ACC112 (cell line): ENCODE measurements around the gene ZBTB7C.

Experiments used
- H2AFZ ChIP-seq: fragments of 200-600 bp; sonication (generic); one replicate; pipeline ENCODE4 v1.6.0; 2017; ENCODE audit warnings: antibody characterized with exemption, low read length; ENCODE audit not compliant: unreplicated experiment
- H3K27ac ChIP-seq: fragments of 200-600 bp; sonication (generic); 2 replicates; pipeline ENCODE4 v1.5.1; 2014; ENCODE audit warnings: low read depth, mild to moderate bottlenecking, antibody characterized with exemption, low read length, moderate library complexity
- H3K27me3 ChIP-seq: fragments of 200-600 bp; sonication (generic); 2 replicates; pipeline ENCODE4 v1.6.1; 2014; ENCODE audit warnings: mild to moderate bottlenecking, antibody characterized with exemption, low read length, moderate library complexity, mixed read lengths; ENCODE audit not compliant: insufficient read depth
- H3K36me3 ChIP-seq: fragments of 200-600 bp; sonication (generic); 2 replicates; pipeline ENCODE4 v1.6.1; 2016; ENCODE audit warnings: mild to moderate bottlenecking, antibody characterized with exemption, low read length, moderate library complexity, mixed read lengths; ENCODE audit not compliant: insufficient read depth
- H3K4me1 ChIP-seq: fragments of 200-600 bp; sonication (generic); one replicate; pipeline ENCODE4 v1.6.1; 2016; ENCODE audit warnings: low read length, mixed read lengths; ENCODE audit not compliant: insufficient read depth, unreplicated experiment, control insufficient read depth
- H3K4me3 ChIP-seq: fragments of 200-600 bp; sonication (generic); 2 replicates; pipeline ENCODE4 v1.5.1; 2014; ENCODE audit warnings: mild to moderate bottlenecking, low read depth, low read length
- H3K79me2 ChIP-seq: fragments of 200-600 bp; sonication (generic); one replicate; pipeline ENCODE4 v1.6.0; 2016; ENCODE audit warnings: low read length; ENCODE audit not compliant: control insufficient read depth, unreplicated experiment, insufficient read depth

ZBTB7C gene

DNA sequence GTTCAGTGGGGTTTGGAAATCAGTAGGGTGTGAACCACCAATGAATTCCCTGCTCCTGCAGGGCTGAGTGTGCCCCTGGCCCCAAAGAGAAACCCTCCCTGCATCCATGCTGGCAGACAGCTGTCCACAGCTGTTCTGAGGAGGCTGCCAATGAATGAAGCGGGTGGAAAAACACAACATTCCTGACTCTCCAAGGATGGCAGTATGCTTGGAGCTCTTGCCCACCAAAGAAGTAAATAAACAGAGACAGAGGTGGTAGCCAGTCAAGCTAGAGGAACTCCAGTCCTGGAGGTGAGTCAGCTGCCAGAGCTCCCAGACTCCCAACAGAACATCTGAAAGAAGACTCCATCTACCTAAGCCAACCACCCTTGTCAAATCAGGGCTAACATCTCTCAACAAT lies 6.2 kb downstream of the ZBTB7C start:
- Histone ChIP-seq H2AFZ (no peak overlapping the region), H3K4me1 (peaks cover 16% of the 10 kb centered on the region), H3K36me3 (no peaks in the 10 kb centered on the region), H3K4me3 (no peak overlapping the region), H3K27ac (no peak overlapping the region), H3K79me2 (no peaks in the 10 kb centered on the region), H3K27me3 (peaks cover 37% of the 10 kb centered on the region)

DNA sequence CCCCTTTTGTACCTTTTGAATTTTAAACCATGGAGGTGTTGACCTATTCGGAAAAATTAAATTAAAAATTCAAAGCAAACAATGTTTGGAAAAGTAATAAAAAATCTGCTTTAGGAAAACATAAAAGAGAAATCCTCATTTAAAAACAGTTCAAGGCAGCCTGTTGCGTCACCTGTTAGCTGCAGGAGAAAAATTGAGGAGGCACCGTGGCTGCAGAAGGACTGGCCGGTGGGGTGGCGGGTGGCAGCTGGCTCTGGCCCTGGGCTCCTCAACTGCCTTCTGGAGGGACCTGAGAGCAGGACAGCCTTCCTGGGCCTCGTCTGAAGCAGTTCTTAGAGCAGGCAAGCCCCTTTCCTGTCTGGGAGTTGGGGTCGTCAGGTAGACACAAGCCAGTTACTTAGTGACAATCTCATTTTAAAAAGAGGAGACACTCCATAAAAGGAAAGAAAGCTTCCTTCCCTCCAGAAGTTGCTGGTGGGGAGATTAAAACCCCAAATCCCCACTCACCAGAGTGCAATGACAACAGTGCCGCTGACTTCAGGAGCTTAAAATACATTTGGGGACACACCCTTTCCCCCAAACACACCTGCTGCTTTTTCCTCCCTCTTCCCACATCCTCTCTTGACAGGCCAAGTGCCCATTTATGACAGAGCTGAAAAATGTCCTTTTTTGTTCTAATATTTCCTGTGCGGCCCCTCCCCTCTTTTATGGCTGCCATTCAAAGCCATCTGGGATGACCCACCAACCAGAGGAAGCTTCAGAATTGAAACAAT lies 9.7 kb downstream of the ZBTB7C start:
- Histone ChIP-seq H3K27me3 (peaks cover 55% of the 10 kb centered on the region), H3K27ac (no peak overlapping the region), H3K4me1 (peaks cover under 1% of the 10 kb centered on the region), H3K4me3 (no peak overlapping the region), H3K36me3 (no peaks in the 10 kb centered on the region), H2AFZ (no peak overlapping the region), H3K79me2 (no peaks in the 10 kb centered on the region)

DNA sequence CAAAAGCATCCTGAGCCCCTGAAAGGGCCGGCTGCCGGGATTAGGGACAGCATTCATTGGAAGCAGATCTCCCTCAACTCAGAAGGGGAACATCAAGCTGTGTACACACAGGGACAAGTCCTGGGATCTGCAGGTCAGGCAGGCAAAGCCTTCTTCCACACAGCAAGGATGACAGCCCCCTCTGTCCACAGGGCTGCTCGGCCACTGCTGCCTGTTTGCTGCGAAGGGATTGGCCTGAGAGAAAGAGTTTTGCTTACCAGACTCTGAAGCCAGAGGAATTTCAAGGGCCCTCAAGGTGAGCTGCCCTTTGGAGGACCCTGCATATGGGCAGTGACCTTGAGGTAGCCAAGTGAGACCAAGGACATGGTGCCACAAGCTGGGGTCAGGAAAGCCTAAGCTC lies 11.1 kb downstream of the ZBTB7C start:
- Histone ChIP-seq H3K4me3 (no peak overlapping the region), H3K27me3 (peaks cover 68% of the 10 kb centered on the region), H3K79me2 (no peaks in the 10 kb centered on the region), H3K36me3 (no peaks in the 10 kb centered on the region), H3K27ac (no peak overlapping the region), H3K4me1 (no peaks in the 10 kb centered on the region), H2AFZ (no peak overlapping the region)

DNA sequence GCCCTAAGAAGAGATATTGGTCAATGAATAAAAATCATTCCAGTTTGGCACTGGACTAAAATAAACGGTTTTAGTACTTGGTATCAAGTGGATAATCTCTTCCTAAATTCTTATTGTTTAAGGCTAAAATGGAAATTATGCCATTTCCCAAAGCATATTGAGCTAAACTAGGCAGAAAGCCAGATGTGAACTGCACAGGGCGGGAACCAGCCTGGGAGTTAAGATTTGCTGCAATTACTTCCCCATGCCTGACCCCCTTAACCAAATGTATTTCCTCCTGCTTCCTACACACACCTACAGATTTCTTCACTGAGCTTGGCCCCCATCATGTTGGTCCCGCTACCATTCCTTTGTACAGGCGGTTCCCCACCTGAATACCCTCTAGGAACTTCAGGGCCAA lies 12.2 kb downstream of the ZBTB7C start:
- no peaks in the 10 kb centered on the region for H3K4me1 ChIP-seq
- H3K27me3 ChIP-seq = peaks cover 77% of the 10 kb centered on the region
- H3K4me3 ChIP-seq = no peak overlapping the region
- H3K79me2 ChIP-seq = no peaks in the 10 kb centered on the region
- H3K36me3 ChIP-seq = no peaks in the 10 kb centered on the region
- H3K27ac ChIP-seq = no peak overlapping the region
- no peak overlapping the region for H2AFZ ChIP-seq

DNA sequence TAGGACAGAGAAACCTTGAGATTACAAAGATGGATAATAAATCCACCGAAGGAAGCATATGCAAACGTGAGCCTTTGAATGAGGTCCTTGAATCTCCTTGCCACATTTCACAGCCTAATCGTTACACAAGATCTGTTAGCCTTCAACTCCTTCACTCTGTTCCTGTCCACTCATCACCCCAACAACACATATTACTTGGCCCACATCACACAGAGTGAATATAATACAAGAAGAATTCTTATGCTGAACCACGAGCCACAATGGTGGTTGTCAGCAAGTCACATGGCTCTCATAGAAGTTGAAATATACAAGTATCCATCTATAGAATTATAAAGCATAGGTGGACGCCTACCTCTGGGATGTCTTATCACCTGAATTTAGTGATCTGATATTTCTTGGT lies 12.6 kb downstream of the ZBTB7C start:
- no peak overlapping the region for H2AFZ ChIP-seq
- no peak overlapping the region for H3K4me3 ChIP-seq
- H3K27me3 ChIP-seq = peaks cover 81% of the 10 kb centered on the region
- H3K27ac ChIP-seq = no peak overlapping the region
- no peaks in the 10 kb centered on the region for H3K4me1 ChIP-seq
- no peaks in the 10 kb centered on the region for H3K79me2 ChIP-seq
- no peaks in the 10 kb centered on the region for H3K36me3 ChIP-seq

DNA sequence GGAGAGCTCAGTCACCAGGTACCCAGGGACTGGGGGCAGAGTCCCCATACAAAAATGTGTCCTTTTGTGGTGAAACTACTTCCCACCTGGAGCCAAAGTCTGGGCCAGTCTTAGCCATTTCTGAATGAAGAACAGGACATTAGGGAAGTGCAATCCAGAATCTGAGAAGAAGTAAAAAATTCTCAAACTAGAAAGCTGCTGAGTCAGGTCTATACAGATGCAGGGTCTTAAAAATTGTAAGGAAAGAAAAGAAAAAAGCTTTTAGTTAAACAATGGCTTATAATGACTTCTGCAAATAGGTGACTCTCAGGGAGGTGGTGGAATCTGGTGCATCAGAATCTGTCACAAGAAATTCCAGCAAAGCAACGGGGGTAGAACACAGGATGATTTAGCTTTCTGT lies 13.5 kb downstream of the ZBTB7C start:
- H3K79me2 ChIP-seq = no peaks in the 10 kb centered on the region
- no peak overlapping the region for H2AFZ ChIP-seq
- H3K27me3 ChIP-seq = peaks cover 89% of the 10 kb centered on the region
- no peak overlapping the region for H3K4me3 ChIP-seq
- H3K4me1 ChIP-seq = no peaks in the 10 kb centered on the region
- H3K27ac ChIP-seq = no peak overlapping the region
- no peaks in the 10 kb centered on the region for H3K36me3 ChIP-seq

DNA sequence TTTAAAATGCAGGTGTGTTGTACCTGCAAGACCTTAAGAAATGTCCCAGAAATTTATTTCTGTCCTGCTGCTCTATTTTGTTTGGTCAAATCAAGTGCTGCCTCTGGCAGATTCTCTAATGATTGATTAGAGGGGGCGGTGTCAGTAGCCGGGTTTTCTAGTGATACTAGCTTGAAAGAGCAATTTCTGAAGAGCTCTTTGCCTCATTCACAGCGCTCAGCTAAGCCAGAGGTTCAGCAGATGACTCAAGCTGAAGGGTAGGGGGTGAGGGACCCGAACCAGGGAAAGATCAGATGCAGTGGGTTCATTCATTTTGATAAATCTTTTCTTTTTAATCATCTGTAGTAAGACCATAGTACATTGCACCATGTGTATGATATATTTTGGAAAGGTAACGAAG lies 15.0 kb downstream of the ZBTB7C start:
- Histone ChIP-seq H3K27me3 (peaks cover 79% of the 10 kb centered on the region), H3K4me1 (no peaks in the 10 kb centered on the region), H3K79me2 (no peaks in the 10 kb centered on the region), H3K27ac (no peak overlapping the region), H2AFZ (no peak overlapping the region), H3K4me3 (no peak overlapping the region), H3K36me3 (no peaks in the 10 kb centered on the region)

DNA sequence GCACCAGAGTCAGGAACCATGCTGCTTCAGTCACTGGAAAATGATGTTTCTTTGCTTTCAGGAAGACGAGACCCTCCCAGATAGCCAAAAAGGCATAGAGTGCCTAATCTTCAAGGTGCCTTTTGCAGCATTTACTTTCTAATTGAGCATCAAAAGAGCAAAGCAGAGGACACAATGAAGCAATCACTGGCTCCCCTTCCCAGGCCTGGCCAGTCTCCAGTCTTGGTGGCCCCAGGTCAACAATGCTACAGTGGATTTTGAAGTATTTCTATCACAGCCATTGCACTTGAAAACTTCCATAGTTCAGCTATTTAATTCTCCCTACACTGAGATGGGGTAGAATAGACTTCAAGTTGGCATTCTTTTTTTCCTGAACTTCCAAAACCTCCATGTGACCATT lies 15.4 kb downstream of the ZBTB7C start:
- Histone ChIP-seq H3K4me1 (no peaks in the 10 kb centered on the region), H2AFZ (no peak overlapping the region), H3K36me3 (no peaks in the 10 kb centered on the region), H3K27me3 (peaks cover 75% of the 10 kb centered on the region), H3K27ac (no peak overlapping the region), H3K4me3 (no peak overlapping the region), H3K79me2 (no peaks in the 10 kb centered on the region)

DNA sequence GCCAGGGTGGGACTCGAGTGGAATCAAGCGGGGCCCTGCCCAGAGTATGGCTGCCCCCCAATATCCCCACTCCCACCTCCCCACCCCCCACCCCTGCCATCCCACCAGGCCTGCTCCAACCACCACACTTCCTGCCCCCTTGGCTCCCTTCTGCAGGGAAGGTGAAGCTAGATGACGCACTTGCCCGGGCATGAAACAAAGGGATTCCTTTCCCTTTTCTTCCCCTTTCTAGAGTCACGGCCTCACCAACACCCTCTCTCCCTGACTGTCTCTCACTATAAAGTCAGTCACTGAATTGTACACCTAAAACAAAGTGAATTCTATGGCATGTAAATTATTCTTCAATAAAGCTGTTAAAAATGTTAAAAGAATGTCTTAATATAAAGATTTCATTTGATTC lies 16.0 kb downstream of the ZBTB7C start:
- Histone ChIP-seq H2AFZ (no peak overlapping the region), H3K4me1 (no peaks in the 10 kb centered on the region), H3K79me2 (no peaks in the 10 kb centered on the region), H3K27me3 (peaks cover 69% of the 10 kb centered on the region), H3K4me3 (no peak overlapping the region), H3K27ac (no peak overlapping the region), H3K36me3 (no peaks in the 10 kb centered on the region)

DNA sequence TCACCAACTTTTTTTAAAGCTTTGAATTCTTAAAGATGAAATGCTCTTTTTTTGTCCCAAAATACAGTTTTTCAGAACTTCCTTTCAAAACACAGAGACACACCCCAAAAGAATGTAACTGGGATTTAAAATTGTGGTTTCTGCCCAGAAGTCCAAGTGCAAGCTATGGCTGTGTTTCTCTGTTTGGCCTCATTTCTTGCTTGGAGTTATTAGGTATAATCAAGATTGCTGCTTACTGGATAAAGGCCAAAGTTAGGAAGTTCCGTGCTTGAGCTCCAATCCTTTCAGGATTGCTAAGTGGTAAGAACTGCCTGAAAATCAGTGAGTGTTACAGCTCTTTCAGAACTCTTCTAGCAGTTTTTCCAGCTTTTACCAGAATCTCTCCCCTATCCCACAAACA lies 16.9 kb downstream of the ZBTB7C start:
- Histone ChIP-seq H3K36me3 (no peaks in the 10 kb centered on the region), H3K4me1 (no peaks in the 10 kb centered on the region), H3K4me3 (no peak overlapping the region), H2AFZ (no peak overlapping the region), H3K27me3 (peaks cover 64% of the 10 kb centered on the region), H3K27ac (no peak overlapping the region), H3K79me2 (no peaks in the 10 kb centered on the region)

DNA sequence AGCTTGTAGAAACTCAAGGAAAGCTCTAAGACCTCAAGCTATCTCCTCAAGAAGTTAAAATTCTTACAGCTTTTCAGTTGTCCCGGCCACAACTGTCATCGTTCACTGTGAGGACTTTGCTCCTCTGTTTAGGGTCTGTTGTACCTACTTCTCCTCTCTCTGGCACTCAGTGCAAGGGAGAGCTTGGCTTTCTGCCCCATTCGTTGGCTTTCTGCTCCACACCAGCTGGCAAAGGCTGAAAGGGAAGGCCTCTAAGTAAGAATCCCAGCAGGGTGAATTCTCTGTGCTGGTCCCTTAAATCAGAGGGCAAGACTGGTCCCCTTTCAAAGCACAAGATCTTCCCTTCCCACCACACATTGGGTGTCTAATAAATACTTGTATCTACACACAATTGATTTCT lies 17.3 kb downstream of the ZBTB7C start:
- no peak overlapping the region for H2AFZ ChIP-seq

More for the DNA sequence above, 17.3 kb downstream of the ZBTB7C start:
- Histone ChIP-seq H3K36me3 (no peaks in the 10 kb centered on the region), H3K27me3 (peaks cover 64% of the 10 kb centered on the region), H3K79me2 (no peaks in the 10 kb centered on the region), H3K4me3 (no peak overlapping the region), H3K27ac (no peak overlapping the region), H3K4me1 (no peaks in the 10 kb centered on the region)
